D721Med (cell line): ENCODE data around the gene EME1.

ENCODE experiments used
- DNase-seq: peaks from one replicate; pipeline ENCODE4 v3.0.0; 2011; ENCODE audit warnings: low spot score; ENCODE audit not compliant: insufficient read length
- FAIRE-seq: peaks from 2 replicates; lab custom pipeline; 2011; peaks lifted over from hg19 to GRCh38; lab: Jason Lieb, UNC
- TF ChIP-seq, protein P1 (sequence below): IDR thresholded peaks from 2 replicates; pipeline ENCODE4 v1.5.1; 2012; ENCODE audit warnings: mild to moderate bottlenecking, control low read depth; ENCODE audit not compliant: insufficient read depth; ENCODE audit errors: missing control alignments

EME1 gene

DNA sequence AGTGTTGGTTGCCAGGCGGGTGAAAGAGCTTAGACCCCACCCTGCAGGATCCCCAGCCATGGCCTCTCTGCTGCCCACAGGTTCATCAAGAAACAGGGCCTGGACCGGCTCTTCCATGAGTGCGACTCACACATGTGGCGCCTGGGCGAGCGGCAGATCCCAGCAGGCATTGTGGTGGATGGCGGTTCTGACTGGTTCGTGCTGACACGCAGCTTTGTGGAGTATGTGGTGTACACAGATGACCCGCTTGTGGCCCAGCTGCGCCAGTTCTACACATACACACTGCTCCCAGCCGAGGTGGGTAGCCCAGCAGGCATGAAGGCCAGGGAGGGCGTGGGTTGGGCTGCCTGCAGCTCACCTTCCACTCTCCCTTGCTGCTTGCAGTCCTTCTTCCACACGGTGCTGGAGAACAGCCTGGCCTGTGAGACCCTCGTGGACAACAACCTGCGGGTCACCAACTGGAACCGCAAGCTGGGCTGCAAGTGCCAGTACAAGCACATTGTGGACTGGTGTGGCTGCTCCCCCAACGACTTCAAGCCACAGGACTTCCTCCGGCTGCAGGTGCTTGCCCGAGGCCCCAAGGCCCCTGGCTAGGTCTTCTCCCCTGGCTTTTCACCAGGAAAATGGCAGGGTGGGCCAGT, 17.2 kb upstream of the EME1 start:
- TF ChIP-seq, protein P1, sequence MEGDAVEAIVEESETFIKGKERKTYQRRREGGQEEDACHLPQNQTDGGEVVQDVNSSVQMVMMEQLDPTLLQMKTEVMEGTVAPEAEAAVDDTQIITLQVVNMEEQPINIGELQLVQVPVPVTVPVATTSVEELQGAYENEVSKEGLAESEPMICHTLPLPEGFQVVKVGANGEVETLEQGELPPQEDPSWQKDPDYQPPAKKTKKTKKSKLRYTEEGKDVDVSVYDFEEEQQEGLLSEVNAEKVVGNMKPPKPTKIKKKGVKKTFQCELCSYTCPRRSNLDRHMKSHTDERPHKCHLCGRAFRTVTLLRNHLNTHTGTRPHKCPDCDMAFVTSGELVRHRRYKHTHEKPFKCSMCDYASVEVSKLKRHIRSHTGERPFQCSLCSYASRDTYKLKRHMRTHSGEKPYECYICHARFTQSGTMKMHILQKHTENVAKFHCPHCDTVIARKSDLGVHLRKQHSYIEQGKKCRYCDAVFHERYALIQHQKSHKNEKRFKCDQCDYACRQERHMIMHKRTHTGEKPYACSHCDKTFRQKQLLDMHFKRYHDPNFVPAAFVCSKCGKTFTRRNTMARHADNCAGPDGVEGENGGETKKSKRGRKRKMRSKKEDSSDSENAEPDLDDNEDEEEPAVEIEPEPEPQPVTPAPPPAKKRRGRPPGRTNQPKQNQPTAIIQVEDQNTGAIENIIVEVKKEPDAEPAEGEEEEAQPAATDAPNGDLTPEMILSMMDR, result no peak
- DNase-seq (no peak), FAIRE-seq (no peak)

DNA sequence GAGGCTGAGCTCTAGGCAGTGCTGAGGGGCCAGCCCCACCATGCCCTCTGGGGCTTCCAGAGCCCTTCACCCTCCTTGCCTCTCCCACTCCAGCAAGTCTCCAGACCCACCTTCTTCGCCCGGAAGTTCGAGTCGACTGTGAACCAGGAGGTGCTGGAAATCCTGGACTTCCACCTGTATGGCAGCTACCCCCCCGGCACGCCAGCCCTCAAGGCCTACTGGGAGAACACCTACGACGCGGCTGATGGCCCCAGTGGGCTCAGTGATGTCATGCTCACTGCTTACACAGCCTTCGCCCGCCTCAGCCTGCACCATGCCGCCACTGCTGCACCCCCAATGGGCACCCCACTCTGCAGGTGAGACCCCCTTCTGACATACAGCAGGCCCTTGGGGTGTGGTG, 16.6 kb upstream of the EME1 start:
- FAIRE-seq (no peak), DNase-seq (no peak)
- TF ChIP-seq, protein P1, result no peak

DNA sequence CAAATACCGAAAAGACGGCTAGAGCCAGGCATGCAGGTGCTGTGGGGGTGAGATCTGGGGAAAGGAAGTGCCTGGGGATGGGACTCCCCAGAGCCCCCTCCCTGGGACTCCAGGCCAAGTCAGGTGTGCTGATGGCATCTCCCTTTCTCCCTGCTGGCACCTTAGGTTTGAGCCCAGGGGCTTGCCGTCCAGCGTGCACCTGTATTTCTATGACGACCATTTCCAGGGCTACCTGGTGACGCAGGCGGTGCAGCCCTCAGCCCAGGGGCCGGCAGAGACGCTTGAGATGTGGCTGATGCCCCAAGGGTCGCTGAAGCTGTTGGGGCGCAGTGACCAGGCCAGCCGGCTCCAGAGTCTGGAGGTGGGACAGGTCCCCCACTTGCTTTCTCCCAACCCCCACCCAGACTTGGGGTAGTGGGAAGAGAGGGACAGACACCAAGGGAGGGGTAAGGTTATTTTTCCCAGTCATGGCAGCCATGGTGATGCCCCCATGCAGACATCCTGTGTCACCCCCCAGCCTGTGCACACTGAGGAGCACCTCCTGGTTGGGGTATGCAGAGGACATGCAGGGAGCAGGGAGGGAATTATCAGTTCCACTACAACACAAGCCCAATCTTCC, 16.0 kb upstream of the EME1 start:
- TF ChIP-seq, protein P1, result no peak
- DNase-seq (no peak), FAIRE-seq (no peak)

DNA sequence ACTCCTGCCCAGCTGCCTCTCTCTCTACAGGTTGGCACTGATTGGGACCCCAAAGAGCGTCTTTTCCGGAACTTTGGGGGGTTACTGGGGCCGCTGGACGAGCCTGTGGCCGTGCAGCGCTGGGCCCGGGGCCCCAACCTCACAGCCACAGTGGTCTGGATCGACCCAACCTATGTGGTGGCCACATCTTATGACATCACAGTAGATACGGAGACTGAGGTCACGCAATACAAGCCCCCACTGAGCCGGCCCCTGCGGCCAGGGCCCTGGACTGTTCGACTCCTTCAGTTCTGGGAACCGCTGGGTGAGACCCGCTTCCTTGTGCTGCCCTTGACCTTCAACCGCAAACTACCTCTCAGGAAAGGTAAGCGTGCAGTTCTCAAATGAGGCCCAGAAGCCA, 14.9 kb upstream of the EME1 start:
- DNase-seq (no peak), FAIRE-seq (no peak)
- TF ChIP-seq, protein P1, result no peak

DNA sequence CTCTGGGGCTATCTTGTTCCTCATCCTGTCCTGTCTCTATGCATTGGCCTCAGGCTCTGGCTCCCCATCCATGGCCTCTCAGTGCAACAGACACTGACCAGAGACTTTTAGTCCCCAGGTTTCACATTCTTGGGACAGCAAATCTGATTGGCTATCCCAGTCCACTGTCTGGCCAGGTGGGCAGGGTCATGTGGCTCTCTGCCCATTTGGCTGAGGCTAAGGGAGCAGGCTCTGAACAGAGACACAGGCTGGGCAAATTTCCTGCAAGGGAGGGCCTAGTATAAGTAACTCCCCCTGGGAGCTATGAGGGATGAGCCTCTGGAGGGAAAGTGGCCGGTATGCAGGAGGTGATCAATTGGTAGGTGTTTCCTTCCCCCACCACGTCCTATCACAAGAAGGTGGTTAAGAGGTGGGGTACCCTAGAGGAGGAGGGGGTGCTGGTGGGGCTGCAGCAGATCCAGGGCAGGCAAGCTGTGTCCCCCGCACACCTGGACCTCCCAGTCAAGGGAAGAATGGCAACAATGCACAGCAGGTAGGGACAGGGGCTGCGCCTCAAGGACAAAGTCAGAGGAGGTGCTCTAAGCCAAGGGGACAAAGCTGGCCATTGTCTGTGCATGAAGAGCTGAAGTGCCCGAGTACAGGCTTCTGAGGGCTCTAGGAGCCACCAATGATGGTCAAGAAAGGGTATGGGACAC, 13.9 kb upstream of the EME1 start:
- DNase-seq (no peak), FAIRE-seq (no peak)
- TF ChIP-seq, protein P1, result no peak

DNA sequence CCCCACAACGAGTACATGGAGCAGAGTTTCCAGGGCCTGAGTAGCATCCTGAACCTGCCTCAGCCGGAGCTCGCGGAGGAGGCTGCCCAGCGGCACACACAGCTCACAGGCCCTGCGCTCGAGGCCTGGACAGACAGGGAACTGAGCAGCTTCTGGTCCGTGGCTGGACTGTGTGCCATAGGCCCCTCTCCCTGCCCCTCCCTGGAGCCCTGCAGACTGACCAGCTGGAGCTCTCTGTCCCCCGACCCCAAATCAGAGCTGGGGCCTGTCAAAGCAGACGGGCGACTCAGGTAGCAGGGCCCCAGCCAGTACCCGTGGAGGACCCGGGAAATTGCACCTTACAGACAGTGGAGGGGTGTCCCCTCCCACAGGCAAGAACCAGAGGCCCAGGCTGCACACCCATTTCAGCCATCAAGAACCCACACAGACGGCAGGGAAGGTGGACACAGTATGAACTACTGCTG, 13.0 kb upstream of the EME1 start:
- FAIRE-seq, result no peak
- DNase-seq, result no peak
- TF ChIP-seq, protein P1, result no peak
